ENCODE measurements around the gene DUOX1.

Gene DUOX1

DNA sequence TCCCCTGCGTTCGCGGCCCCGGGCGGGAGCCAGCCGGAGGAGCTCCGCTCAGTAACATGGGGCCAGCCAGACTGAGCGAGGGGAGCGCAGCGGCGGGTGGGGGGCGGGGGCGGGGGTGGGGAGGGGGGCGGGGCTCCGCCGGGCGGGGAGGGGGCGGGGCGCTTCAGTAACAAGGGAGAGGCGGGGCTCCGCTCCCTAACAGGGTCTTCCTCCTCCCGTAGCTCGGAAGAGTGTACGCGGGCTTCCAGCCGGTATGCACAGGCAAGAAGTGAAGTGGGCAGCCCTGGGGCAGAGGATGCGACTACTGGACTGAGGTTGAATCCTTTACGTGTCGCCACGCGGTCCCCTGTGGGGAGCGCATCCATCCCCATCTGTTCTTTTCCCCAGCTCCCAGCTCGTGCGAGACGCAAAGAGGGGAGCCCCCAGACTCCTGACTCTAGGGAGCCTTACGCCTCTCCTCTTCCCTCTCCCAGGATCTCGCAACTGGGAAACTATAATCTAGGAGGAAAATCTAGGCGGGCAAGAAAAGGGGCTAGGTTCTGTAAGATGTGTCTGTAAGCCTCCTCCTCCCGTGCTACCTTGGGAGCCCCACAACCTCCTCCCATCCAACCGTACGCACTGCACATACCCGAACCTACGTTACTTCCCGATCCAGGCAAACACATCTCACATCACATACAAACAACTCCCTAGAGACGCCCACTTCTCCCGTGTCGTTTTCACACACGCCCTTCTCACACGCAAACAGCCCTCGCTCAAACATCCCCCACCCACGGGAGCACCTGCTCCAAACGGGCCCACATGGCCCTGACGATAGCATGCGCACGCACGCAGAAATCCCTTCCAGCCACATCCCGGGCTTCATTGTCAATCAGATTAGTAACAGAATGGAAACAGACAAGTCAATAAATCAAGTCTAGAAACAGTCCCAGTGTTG lies 58.4 kb downstream of the DUOX1 start, which contains the start of gene SHF:
Gene SHF (minus strand): TSS at position 73 of the 937 bp plus-strand sequence. CDS start 15 bp downstream, at position 58.
- peak; percentile 61 for DNase-seq (ENCODE audit: low read depth)

- DNase-seq (ENCODE audit: low read depth): no peak
These were observed 67.7 kb downstream of the DUOX1 start for GRCh38 chr15:45197512-45197911.

- DNase-seq (ENCODE audit: low read depth): peak; percentile 79
These were observed 68.7 kb downstream of the DUOX1 start for GRCh38 chr15:45198337-45199135.

GRCh38 chr15:45199136-45199810 lies 69.5 kb downstream of the DUOX1 start:
- no peak for DNase-seq (ENCODE audit: low read depth)

DNA sequence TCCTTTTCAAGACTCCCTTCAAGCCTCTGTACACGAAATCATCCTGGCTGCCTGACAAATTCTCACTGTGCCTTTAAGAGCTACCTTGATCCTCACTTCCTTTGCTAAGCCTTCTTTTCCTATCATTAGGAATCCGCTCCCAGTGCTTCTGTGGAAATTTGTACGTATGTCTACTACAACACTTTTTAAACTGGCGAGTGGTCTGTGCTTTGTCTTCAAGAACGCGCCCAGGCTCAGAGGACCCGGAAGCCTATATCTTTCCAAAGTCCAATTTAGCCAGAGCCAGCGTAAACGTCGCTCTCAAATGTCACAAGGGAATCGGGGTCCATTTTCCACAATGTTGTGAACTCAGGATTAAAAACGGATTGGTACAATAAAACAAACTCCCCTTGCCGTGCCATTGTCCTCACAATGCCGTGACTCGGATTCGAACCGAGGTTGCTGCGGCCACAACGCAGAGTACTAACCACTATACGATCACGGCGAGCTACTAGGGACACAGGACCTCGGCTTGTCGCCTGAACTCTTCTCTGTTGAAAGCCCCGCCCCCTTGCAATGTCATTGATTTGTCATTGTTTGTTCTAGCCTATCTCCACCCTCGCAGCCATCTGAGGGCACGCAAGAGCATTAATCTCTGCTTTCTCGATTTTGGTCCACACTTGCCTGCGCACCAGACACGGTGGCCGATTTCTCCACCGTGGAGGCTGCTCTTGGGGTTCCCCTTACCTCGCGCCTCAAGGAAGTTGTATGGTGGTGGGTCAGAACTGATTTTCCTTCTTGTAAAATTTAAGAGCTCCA lies 70.4 kb downstream of the DUOX1 start:
- peak; percentile 89 for DNase-seq (ENCODE audit: low read depth)

- DNase-seq (ENCODE audit: low read depth): peak; percentile 70
These were observed 71.2 kb downstream of the DUOX1 start for GRCh38 chr15:45200799-45201556.

GRCh38 chr15:45201557-45201859 lies 71.7 kb downstream of the DUOX1 start:
- no peak for DNase-seq (ENCODE audit: low read depth)

DNA sequence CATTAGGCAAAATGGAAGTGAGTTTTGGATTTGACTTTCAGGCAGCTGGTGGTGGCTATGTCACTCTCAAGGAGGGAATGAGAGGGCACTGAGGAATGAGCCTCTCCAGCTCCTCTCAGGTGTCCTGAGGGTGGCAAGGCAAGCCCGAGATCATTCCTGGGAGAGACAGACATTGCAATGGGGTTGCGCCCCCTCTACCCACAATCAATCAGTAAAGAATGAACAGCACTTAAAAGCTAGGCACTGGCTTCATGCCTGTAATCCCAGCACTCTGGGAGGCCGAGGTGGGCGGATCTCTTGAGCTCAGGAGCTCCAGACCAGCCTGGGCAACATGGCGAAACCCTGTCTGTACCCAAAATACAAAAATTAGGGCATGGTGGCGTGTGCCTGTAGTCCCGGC lies 72.1 kb downstream of the DUOX1 start:
- no peak for DNase-seq (ENCODE audit: low read depth)

GRCh38 chr15:45203182-45203581 lies 73.4 kb downstream of the DUOX1 start:
- no peak for DNase-seq (ENCODE audit: low read depth)

DNA sequence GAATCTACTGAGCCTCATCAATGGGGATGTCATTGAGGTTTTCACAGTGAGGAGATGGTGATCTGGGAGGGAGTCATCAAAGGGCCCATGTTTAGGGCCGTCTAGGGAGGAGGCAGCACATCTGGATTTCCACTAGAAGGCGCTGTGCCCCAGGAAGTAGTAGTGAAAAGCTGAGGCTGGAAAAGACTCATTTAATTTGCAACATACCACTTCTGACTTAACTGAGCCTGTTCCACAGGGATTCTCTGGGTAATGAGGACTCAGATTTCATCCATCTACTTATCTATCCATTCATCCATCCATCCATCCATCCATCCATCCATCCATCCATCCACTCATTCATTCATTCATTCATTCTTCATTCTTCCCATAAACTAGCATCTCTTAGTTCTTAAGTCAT lies 75.4 kb downstream of the DUOX1 start:
- peak; percentile 34 for DNase-seq (ENCODE audit: low read depth)

DNA sequence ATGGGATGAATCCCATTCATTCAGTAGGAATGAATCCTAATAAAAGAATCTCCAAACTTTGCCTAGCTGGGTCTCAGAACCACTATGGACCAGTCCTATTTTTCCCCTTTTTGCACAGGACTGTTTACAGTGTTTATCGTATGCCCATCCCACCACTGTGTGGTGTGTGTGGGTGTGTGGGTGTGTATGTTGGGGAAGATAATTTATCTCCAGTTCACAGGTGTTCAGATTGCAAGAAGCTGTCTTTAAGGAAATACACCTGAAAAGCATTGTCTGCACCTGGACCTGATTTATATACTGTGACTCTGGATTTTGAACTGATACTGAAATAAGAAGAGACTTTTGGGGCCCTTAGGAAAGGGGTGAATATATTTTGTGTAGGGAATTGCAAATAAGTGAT lies 82.7 kb downstream of the DUOX1 start:
- no peak for DNase-seq (ENCODE audit: low read depth)
